NCI-H524 treated with DMSO at 0.1 percent for 48 hours (cell line): ENCODE measurements around the gene DHPS.

Experiments used
- DNase-seq: peaks from one replicate; lab custom pipeline; 2025; lab: John Stamatoyannopoulos, UW

The DHPS gene

DNA sequence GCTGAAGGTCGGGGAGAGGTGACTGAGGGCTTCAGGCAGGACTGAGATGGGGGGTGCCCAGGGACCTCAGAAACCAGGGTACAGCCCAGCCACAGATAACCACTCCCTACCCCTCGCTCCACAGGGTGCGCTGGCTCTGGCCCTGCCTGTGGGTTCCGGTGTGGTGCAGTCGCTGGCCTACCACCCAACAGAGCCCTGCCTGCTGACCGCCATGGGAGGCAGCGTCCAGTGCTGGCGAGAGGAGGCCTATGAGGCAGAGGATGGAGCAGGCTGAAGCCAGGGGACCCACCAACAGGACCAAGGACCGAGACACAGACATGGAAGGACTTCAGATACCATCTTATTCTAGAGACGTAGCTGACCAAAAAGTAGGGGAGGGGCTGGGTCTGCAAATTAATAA is 6.3 kb downstream of the DHPS start:
- DNase-seq: no peak

GRCh38 chr19:12672744-12673143 is 8.9 kb downstream of the DHPS start:
- no peak for DNase-seq

DNA sequence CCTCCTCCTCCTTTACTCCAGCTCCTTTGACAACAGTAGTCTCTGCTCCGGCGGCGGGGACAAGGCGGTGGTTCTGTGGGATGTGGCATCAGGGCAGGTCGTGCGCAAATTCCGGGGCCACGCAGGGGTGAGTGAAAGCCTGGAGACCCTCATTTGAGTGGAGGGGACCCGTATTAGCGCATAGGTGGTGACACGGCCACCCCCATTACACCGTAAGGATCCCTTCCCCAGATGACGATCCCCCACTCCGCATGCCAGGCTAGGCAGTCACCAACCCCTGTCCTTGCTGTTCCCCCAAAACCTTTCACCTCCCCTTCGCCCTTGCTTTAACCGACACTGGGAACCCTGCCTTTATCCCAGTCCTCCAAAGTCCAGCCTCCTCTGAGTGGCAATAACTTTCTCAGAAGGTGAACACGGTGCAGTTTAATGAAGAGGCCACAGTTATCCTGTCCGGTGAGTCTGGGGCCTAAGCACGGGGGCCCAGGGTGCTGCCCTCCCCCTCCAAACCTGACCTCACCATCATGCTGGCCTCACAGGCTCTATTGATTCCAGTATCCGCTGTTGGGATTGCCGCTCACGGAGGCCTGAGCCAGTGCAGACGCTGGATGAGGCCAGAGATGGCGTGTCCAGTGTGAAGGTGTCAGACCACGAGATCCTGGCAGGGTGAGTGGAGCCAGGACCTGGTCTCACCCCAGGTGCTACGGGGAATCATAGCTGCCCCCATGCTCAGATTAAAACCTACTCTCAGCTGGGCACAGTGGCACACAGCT is 11.3 kb downstream of the DHPS start:
- no peak for DNase-seq

GRCh38 chr19:12669270-12670158 is 12.2 kb downstream of the DHPS start:
- DNase-seq: peak; percentile 29

DNA sequence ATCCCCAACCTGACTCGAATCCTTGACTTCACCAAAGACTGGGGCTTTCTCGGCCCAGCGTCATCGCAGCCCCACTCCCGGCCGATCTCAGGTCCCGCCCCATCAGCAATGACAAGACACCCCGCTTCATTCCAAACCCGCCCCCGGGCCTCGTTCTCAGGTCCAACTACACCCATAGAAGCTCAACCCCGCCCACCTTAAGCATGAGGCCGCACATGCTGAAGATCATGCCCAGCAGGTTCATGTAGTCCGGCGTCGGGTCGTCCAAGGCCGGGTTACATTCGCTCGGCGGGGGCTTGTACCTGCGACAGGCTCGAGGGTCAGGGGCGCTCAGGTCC is 12.8 kb downstream of the DHPS start:
- DNase-seq: no peak

- DNase-seq: no peak
Observed at GRCh38 chr19:12668346-12668745, 13.3 kb downstream of the DHPS start.

DNA sequence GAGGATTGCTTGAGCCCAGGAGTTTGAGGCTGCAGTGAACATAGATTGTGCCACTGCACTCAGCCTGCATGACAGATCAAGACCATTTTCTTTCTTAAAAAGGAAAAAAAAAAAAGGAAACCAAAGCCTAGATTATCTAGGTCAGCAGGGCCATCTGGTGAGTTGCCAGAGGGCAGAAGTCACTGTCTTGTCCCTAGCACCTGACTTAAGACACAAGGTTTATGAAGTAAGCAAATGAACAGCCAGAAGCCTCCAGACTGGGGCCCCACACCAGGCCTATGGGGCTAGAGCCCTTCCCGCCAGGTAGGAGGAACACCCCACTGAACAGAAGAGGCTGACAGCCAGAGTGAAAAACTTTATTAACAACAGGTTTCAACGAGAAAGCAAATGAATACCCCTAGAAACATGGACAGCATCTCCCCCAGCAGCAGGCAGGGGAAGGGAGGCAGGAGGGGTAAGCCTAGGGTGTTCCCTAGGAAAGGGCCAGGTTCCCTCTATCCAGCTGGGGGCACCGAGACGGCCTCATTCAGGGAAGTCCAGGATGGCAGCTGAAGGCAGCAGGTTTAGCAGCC is 13.9 kb downstream of the DHPS start:
- DNase-seq: no peak

- peak; percentile 48 for DNase-seq
Observed at GRCh38 chr19:12666265-12667048, 15.2 kb downstream of the DHPS start, which contains the start of the genes MAN2B1 and WDR83. TSS of gene MAN2B1 (minus strand) at chr19:12666742. CDS start at chr19:12666701, 41 bp downstream. TSS of gene WDR83 (plus strand) at chr19:12666807. CDS start at chr19:12669791, 2,984 bp downstream.

- DNase-seq: no peak
Observed at GRCh38 chr19:12665671-12666264, 15.9 kb downstream of the DHPS start.

DNA sequence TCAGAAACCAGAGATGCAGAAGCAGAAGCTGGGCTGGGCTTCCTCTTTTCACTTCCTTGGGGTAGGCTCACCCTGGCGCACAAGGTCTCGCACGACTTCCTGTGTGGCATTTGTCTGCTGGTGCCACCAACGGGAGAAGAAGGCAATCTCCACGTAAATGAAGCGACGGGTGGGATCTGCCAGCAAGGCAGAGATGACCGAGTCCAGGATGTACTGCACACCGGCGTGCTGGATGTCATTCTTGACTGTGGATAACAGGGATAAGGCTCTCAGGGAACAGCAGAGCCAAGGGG is 16.5 kb downstream of the DHPS start:
- DNase-seq: no peak

- DNase-seq: no peak
Observed at GRCh38 chr19:12664406-12665280, 17.0 kb downstream of the DHPS start.

- DNase-seq: no peak
Observed at GRCh38 chr19:12660980-12661379, 20.7 kb downstream of the DHPS start.

DNA sequence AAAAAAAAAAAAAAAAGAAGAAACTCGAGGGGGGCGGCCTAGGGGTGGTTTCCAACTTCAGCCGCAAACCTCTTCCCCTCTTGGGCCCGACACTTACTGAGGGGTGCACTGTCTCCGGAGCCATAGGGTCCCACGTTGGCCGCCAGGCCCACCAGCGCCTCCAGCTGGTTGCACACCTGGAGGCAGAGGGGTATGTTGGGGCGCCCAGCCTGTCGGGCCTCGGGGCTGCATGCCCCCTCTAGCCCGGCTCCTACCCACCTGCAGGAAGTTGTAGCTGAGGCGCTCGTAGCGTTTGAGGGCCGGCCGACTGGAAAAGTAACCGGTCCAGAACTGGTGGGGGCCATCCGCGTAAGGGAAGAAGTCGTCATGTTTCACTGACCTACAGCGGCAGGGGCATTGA is 23.7 kb downstream of the DHPS start:
- DNase-seq: no peak

DNA sequence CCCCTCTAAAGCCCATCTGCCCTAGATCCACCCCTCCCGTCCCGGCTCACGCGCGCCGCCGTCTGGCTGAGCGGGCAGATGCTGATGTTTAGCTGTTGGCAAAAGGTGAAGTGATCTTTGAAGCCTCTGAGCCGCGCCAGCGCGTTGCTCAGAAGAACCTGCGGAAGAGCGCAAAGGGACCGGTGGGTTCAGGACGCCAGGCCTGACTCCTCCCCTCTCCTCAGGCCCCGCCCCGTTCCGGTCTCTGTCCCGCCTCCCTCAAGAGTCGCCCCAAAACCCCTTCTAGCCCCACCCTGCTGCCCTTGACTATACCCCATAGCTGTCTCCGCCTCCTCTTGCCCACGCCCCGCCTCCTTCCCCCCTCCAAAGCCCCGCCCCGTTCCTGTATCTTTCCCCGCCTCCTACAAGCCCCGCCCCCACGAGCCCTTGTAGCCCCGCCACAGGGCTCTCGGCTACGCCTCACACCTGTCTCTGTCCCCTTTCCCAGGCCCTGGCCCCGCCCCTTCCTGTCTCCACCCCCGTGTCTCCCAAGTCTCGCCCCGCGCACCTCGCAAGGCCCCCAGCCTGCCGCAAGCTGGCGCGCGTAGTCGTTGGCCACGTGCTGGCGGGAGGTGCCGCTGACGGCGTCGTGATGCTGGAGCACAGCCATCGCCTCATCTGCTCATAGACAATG is 24.6 kb downstream of the DHPS start:
- DNase-seq: no peak

GRCh38 chr19:12655546-12655945 is 26.1 kb downstream of the DHPS start:
- DNase-seq: no peak

DNA sequence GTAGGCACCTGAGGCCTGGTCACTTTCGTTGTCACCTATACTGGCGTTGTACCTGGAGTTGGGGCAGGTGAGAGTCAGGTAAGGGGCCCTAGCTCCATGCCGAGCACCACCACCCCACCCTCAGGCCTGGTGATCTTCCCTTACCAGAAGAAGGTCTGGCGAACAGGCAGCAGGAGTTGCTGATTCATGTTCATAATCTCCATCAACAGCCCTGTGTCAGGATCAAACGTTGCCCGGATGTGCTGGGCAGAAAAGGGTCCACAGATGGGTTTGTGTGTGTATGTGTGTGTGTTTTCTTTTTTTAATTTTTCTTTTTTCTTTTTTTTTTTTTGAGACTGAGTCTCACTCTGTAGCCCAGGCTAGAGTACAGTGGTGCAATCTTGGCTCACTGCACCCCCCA is 29.5 kb downstream of the DHPS start:
- DNase-seq: no peak

DNA sequence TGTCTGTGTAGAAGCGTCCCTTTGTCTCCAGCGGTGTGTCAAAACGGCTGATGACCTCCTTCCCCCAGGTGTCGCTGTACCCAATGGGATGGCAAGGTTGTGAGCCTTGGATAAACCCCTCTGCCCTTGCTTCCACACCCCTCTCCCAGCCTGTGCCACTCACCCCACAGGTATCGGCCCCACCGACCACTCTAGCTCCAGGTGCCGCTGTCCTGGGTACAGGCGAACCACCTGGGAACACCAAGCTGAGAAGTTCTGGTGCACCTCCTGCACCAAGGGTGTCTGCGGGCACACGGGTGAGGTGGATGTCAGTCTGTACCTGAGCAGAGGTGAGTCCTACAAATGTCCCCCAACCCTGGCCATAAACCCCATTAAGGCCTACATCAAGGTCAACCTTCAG is 31.7 kb downstream of the DHPS start:
- no peak for DNase-seq

DNA sequence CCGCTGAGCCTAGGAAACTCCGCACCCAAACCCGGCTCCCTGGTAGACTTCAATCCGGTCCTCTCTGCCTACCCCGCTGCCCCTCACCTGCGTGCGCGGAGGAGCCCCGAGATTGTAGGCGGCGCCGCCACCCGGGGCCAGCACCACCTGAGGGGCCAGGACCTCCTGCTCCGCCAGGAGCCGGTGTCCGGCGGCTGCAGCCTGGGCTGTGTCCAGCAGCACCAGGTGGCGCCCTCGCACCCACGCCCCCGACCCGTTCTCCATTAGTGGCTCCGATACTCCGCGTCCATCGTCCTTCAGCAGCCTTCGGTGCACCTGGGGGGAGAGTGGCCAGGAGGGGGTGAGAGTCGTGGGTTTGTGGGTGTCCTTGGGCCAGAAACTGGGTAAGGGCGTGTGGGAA is 33.6 kb downstream of the DHPS start:
- no peak for DNase-seq

- no peak for DNase-seq
Observed at GRCh38 chr19:12647490-12648071, 34.1 kb downstream of the DHPS start.

DNA sequence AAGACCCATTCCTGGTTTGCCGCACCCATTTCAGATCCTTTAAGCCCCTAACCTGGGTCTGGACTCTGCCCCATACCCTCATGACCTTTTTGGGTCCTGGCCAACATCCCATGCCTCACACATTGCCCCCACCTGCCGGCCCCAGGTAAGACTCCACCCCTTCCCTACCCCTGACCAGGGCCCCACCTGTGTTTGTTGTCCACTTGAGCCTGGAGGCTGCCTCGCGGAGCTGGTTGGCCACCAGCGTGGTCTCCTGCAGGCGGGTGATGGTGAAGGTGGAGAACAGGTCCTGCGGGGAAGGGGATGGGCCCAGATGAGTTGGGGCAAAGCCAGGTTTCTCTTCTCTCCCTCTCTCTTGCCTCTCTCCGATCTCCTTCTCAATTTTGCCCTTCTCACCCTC is 34.6 kb downstream of the DHPS start:
- no peak for DNase-seq
